ENCODE measurements around the gene UXS1.

DNA sequence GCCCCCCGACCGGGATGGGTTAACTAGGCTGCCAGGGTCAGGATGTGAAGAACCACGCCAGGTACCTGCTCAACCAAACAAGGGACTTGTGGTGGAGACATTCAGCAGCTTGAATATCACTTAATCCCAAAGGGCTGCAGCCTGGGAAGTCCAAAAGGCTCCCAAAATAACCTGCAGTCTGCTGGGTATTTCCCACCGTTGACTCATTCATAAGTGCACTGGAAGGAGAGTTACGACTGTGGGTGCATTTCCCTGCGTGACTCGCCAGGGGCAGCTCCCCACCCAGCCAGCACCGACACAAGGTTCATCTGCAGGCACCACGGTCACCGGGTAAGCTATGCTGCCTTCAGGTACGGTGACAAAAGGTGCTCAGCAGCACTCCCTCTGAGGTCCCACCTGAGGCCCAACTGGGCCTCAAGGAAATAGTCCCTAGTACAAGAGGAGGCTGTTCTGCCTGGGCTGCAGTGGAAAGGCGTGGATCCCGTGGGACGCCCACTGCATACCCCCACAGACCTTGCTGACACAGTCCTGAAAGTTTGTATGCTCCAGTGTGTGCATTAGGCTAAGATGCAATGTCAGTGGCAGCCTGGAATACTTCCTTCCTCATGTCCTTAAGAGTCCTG lies 86.5 kb downstream of the UXS1 start:
- TF ChIP-seq POLR2AphosphoS5 (IDR thresholded peaks at IDR 0.05; ENCODE audit: insufficient read depth, low read depth, low read length) (no peak), POLR2A (IDR thresholded peaks at IDR 0.05; ENCODE audit: low read depth, low read length) (no peak), JUN (IDR thresholded peaks at IDR 0.05; ENCODE audit: borderline replicate concordance, insufficient read depth, insufficient read length, low read depth) (no peak), MYC (IDR thresholded peaks at IDR 0.05; ENCODE audit: low read depth, low read length) (no peak)
- TF ChIP-seq, protein P1, sequence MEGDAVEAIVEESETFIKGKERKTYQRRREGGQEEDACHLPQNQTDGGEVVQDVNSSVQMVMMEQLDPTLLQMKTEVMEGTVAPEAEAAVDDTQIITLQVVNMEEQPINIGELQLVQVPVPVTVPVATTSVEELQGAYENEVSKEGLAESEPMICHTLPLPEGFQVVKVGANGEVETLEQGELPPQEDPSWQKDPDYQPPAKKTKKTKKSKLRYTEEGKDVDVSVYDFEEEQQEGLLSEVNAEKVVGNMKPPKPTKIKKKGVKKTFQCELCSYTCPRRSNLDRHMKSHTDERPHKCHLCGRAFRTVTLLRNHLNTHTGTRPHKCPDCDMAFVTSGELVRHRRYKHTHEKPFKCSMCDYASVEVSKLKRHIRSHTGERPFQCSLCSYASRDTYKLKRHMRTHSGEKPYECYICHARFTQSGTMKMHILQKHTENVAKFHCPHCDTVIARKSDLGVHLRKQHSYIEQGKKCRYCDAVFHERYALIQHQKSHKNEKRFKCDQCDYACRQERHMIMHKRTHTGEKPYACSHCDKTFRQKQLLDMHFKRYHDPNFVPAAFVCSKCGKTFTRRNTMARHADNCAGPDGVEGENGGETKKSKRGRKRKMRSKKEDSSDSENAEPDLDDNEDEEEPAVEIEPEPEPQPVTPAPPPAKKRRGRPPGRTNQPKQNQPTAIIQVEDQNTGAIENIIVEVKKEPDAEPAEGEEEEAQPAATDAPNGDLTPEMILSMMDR (IDR thresholded peaks at IDR 0.05; ENCODE audit: extremely low read depth in 1 of 2, insufficient read depth in 1 of 2, low read depth in 1 of 2, low read length in 2 of 2), result no peak
